SW 1271 (cell line): ENCODE data around the gene ROR2.

Source experiments
- DNase-seq, 2 experiments: peaks; one replicate each; lab custom pipeline; 2025; lab: John Stamatoyannopoulos, UW

Gene ROR2

DNA sequence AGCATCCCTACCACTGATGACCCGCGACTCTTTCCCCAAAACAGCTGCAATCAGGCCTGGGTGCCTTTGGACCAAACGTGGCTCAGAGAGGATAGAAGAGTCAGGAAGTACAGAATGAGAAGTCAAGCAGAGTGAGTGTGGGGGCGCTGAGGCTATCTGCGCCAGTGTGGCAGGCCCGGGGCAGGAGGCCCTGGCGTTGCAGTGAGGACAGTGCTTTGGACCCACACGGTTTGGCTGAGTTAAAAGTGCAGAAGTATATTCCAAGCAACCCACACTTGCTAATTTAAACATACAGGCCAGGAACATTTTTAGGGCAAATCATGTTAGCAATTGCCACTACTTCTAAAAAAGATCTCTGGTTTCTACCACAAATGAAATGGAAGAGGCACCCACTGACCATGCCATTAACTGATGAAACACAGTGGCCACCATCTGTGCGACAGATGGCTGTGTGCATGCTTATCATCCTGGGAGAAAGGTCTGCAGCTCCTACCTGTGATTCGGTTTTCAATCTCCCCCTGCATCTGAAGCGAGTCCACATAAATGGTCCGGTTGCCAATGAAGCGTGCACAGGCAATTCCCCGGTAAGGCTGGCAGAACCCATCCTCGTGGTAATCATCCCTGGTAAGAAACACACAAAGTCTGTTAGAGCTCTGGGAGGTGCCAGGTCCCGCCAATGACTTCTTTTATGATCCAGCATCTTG, 213.0 kb downstream of the ROR2 start:
- DNase-seq: no peak

DNA sequence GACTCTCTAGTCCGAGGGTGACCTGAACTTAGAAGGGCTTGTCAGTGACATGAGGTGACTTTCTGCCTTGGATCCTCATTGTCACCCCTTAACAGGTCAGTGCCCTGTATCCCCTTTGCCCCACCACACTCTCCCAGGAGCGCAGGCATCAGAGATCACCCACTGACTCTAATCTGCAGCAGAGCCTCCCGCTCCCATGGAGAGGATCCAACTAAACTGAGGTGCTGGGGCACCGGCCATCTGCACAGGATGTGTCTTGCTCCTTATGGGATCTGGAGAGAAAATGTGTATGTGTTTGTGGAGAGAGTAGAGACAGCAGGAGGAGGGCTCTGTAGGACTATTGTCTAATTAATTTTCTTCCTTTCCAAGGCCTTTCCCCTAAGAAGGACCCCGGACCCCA, 213.7 kb downstream of the ROR2 start:
- DNase-seq: no peak

DNA sequence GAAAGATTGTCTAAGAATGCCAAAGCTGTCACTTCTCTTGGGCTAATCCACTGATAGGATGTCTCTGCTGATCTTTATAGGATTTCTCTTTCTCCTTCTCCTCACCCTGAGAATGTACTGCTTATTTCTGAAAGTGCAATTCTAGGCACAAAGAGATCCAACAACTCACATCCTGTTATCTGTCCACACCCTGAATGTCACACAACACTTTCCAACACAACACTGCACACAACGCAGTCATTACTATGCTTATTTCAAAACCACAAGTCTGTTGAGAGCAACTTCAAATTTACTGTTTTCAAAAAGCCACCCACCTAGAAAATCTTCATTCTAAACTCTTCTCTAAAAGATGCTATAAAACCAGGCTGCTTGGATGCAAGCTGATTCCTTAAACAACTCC, 215.0 kb downstream of the ROR2 start:
- DNase-seq: no peak

DNA sequence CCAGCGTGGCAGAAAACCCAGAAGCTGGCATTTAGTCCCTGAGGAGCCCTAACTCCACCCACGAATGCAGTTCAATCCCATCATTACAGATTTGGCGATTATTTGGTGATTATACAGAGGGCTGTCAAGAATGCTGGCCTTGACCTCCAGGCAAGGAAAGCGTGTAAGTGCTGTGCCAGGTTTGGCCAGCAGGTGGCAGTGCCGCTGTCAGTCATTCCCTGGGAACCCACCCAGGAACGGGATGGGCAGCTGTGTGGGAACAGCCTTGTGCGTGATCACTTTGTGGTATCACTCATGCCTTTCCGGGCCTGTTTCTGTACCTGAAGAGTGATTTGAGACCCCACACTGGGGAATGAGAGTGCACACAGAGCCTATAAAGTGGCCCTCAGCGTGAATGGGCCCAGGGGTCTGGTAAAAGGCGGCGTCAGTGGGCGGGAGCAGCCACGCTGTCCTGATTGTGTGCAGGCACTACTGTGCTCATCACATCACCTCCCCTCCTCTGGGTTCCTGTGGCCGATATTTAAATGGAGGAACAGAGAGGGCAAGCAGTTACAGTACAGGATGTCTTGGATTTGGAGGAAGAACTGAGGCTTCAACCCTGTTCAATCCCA, 215.6 kb downstream of the ROR2 start:
- peak in 1 of 2 experiments; percentile 27 for DNase-seq

DNA sequence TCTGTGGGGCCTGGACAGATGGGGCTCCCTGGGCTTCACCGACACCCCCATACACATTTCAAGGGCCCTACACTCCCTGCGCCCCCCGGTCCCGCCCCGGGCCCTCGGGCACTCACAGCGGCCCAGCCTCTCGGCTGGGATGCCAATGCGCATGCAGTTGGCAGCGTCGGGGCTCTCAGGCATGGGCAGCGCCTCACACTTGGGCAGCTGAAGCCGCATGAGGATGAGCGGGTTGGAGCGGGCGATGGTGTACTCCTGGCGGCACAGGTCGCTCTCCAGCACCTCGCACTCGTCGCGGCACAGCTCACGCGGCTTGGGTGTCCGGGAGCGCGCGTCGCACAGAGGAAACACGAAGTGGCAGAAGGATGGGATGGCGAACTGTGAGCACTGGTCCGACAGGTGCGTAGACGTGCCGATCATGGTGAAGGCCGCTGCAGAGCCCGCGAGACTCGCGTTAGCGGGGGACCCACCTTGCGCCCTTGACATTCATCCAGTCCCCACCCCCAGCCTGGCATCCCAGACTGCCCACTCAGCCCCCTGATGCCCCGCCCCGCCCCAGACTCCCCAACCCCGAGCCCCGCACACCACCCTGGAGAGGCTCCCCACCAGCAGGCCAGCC, 216.9 kb downstream of the ROR2 start:
- no peak for DNase-seq

DNA sequence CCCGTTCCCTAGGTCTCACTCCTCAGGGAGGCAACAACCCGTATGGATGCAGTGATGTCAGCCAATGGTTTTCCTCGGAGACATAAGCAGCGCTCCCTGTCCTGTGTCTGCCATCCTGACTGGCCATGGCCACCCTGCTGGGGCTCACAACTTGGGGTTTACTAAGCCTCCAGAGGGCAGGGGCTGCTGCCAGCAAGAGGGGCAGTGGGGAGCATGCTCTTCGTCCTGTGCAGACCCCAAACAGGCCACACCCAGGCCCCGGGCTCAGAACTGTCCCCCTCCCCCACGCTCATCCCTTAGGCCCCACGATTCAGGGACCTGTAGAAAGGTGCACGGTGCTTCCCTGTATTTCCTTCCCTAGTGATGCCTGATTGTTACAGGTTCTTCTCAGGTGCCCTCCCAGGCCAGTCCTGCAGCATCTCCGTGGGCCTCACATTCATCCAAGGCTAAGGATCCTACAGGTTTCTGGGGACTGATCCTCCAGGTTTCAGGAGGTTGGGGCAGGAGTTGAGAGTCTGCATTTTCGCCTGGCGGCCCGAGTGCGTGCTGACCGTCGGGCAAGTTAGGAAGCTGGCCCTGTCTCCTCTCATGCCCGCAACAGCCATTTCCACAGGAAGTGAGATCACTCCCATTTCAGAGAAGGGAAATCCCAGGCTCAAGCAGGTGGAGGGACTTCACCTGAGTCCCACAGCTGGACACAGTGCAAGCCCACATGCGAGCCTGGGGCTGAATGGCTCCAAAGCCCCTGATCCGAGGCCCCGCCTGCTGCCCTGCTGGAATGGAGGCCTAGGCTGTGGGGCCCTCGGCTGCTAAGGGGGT, 217.6 kb downstream of the ROR2 start:
- no peak for DNase-seq

DNA sequence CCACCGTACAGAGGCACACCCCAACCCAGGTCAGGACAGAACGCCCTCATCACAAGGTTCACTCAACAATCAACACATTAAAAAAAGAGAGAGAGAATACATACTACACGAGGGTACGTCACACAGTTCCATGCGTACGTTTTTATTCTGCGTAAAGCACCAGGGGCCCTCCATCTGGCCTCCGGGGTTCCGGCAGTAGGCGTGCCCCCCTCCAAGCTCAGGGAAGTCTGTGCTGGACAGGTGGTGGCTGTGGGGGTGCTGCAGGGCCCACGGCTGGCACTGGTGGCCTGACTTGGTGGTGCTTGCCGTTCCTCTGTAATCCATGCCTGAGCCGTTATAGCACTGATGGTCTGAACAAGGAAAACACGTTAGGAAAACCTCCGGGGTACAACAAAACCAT, 219.2 kb downstream of the ROR2 start:
- DNase-seq: no peak

DNA sequence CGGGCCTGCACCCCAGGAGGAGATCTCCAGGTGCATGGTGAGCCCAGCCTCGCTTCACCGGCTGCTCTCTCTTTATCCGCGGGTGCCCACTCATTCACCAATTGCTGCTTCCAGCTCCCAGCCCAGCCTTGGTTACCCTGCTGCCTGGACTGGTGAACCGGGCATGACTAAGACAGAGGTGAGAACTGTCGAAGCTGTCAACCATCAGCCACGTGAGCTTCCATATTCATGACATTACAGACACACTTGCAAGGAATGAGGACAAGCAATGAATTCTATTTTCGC, 220.5 kb downstream of the ROR2 start:
- no peak for DNase-seq

DNA sequence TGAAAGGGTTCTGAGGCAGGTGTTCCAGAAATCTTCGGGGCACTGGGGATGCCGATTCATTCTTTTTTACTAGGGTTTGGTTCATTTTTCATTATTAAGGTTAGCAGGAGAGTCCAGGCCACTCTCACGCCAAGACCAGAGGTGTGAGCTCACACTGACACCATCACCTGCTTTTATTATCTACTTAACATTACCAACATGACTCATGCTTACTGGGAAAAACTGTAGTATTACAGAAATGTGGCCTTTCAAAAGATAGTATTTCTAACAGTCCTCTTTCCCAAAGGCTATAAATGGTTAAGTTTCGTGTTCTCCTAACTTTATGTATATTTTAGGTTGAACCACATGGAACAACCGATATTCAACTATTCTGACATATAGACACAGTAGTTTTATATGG, 222.1 kb downstream of the ROR2 start:
- no peak for DNase-seq

DNA sequence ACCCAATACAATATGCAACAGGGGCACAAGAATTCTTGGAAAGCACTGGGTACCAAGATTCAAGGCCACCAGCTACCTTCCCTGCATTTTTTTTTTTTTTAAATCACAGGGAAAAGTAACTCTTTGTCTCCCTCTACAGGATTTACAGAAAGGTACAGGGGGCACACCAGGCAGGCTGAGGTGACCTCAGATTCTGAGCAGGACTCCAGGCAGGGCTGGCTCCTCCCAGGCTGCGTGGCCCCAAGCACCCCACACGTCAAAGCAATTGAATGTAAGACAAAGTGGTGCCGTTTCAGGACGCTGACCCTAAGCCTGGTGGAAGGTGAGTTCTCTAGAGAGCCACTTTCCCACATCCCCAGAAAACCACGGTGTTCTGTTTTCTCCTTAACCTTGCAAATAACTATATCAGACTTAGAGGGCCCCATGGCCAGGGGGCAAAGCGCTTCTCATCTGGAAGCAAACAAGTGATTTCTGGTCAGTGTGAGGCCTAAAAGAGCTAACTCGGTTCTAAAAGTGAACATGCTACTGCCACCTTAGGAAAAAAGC, 222.6 kb downstream of the ROR2 start:
- DNase-seq: peak in 1 of 2 experiments; percentile 71

DNA sequence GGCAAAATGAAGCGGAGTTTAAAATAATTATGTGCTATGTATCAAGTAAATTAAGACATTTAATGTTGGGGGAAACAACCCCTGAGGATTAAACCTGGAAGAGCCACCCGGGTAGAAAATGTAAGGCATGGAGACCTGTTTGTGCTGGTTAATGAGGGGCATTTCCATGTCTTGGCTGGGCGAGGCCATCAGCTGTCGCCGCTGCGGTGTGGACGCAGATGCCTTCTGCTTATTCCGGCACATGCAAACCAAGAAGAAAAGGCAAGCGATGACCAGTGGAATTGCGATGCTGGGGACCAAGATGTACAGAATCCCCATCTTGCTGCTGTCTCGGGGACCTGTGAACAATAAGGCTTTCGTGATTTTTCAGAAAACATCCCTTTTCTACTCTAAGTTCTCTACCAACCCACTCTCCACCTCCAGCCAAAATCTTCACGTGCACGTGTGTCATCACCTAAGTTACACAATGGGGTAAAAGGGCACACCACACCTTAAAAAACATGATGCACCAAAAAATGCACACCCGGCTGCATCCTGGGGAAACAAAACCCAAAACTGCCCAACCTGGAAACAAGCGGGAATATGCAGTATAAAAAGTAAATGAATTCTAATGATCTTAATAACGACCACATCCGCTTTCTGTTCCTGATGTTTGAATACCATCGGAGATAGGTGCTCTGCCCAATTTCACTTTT, 223.5 kb downstream of the ROR2 start:
- DNase-seq: no peak

DNA sequence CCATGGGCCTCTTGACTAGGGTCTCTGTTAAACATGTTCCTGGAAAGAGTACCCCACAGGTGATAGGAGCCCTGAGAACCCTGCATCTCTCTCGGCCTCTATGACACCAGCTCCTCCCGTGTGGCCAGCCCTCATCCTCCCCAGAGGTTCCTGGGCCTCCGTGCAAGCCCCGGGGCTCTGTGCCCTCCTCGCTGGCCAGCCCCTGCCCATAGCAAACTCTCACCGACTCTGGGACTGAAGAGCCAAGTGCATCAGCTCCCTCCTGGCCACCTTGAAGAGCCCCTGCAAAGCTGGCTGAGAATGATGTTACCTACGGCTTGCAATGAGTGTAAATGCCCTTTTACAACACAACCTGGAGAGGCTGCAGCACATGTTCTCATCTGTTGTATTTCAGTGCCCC, 224.4 kb downstream of the ROR2 start:
- no peak for DNase-seq

DNA sequence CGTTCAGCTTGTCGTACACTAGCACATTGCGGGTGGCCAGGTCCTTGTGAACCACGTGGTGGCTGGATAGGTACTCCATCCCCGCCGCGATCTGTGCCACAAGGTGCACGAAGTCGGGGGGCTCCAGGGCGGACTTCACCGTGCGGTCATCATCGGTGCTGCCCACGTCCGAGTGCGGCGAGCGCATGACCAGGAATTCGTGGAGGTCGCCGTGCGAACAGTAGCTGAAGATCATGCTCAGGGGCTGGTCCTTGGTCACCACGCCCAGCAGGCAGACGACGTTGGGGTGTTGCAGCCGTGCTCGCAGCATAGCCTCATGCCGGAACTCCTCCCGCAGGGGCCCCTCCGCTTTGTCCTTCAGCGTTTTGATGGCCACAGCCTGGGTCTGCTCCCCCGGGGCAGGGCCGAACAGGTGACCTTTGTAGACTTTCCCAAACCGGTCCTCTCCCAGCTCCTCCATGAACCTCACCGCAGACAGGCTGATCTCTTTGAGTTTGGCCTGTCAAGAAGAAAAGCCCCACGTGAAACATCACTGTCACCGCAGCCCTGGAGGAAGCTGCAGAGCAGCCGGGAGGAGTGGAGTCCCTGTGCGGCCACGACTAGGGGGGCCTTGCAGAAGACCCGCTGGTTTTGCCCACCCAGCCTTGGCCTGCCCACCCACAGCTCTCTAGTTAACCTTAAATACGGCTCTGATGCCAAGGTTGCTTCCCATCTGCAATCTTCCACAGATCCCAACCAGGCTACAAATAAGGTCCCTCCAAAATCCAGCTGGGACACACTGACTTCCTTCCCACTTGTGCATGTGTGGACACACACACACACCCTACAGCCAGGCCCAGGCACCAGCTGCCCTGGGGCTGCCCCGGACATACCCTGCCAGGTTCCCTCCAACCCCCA, 225.2 kb downstream of the ROR2 start:
- DNase-seq: no peak

DNA sequence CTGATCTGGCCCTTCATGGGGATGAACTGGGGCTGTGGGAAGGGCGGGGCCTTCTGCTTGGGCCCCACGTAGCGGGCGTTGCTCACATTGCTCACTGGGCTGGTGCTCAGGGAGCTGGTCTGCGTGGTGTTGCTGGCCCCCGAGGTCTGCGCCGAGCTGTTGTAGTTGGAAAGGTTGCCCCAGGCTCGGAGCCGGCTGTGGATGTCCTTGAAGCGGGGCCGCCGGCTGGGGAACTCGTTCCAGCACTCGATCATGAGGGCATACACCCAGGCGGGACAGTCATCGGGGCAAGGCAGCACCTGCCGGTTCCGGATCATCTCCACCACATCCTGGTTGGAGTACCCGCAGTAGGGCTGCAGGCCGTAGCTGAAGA, 226.0 kb downstream of the ROR2 start:
- no peak for DNase-seq

DNA sequence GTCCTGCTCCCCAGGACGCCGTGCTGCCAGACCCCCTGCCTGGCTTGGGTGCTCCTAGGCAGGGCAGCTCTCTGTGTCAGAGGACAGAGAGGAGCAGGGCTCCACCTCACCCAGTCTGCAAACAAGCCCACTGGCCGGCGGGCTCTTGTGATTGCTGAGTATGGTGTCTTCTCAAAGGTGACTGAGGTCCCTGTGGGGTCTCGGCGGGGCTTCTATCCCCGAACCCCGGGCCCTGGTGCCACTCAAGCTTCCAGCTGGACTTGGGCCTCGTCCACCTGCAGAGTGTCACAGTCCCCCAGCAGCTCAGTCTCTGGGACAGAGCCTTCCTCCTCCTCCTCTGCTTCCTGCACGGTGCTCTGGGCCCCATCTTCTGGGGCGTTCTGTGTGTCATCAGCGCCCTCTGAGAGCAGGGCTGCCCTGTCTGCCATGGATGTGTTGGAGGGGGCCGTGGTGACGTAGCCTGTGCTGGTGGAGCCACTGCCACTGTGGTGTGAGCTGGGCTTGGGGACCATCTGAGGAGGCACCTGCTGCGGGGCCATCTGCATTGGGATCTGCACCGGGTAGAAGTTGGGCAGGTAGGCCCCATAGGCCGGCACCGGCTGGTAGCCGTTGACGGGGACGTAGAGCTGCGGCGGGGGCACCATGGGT, 226.5 kb downstream of the ROR2 start:
- no peak for DNase-seq

DNA sequence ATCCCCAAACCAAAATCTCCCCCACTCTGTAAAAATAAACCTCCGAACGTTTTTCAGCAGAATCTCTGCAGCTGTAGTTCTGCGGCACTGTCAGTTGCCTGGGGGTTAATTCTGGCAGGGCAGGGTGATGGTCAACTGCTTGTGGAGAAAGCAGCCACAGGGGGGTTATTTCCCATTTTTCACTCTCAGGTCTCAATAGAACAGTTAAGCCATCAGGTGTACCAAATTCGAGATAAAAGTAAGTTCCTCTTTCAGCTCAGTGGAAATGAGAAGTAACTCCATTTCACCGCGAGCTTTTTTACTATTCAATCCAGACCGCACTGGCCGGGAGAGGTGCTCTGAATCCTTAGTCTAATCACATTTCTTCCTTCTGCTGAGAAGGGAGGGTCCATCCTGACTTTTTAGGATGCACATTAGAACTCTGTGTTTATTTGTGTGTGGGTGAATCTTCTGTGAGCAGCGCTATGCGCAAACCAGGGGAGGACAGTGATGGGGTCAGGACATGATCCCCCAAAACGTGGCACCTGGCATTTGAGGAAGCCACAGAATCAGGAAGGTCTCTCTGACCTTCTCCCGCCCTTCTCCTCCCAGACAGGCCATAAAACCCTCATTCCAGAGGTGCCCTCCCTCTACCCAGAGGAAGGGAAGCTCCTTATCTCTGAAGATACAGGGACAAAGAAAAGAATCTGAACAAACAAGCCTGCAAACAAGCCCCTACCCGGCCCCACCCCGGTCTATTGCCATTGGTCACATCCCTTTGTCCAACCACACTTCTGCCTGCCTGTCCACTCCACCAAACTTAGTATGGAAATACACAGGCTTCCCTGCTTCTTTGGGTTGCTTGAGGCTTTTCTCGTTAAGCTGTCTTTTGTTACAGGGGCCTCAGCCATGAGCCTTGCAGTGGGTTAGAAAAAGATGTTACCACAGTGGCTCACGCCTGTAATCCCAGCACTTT, 229.0 kb downstream of the ROR2 start:
- no peak for DNase-seq

DNA sequence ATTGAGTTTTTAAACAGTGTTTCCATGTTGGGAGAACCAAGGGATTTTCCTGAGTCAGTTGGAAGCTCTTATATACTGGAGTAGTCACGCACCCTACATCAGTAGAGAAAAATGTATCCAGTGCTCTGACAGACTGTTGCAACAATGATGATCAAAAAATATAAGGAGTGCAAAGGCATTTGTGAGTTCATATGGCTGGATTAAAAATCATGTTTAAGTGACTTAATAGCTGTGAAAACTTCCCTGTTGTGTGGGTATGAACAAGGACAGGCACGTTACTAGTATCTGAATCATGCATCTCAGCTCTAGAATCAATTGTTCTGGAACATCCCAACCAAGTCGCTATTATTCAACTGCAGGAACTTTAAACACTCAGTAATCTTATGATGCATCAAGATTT, 229.7 kb downstream of the ROR2 start:
- DNase-seq: no peak

DNA sequence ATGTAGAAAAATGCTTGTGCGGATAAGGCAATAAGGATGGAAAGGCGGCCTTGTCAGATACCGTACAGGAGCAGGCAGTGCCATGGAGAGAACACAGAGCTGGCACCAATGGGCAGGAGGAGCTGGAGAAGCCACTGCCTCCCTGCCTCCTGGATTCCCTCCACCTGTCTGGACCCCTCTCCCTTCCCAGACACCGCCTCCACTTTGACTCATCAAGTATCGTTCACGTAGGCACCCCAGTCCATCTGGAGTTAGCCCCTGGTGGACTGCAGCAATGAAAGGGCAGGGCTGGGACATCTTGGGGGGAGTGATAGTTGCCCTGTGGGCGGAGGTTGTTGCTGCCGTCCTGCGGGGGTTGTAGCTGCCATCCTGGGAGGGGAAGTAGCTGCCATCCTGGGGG, 232.0 kb downstream of the ROR2 start:
- DNase-seq: no peak

DNA sequence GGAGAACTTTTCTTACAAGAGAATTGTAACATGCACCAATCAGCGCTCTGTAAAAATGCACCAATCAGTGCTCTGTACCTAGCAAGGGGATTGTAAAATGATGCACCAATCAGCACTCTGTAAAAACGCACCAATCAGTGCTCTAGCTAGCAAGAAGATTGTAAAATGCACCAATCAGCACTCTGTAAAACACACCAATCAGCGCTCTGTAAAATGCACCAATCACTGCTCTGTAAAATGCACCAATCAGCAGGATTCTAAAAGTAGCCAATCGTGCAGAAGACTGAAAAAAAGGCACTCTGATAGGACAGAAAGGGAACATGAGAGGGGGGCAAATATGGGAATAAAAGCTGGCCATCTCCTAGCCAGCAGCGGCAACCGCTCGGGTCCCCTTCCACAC, 233.2 kb downstream of the ROR2 start:
- DNase-seq: no peak
